ENCODE measurements around the gene TSACC.

TSACC gene

DNA sequence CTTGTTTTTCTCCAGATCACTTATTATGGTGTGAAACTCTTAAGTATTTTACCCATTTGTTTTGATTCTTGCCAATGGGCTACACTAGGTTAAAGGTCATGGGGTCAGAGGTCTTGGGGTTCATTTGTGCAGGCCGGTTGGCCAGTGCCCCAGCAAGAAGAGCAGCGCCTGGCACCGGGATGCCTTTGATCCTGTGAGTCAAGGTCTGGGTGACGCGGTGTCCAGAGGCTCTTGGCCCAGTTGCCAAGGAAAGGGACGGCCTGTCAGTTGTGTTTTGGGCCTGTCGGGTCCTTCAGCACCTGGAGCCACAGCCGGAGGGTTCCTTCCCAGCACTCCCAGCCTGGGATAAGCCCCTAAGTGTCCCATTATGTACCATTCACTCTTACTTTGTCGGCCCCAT, 55.8 kb downstream of the TSACC start:
- POLR2A ChIA-PET = interaction anchor here (0.5 kb wide), 1 partner anchor 64 kb away, joined by 9 read pairs; no protein-coding TSS in a partner anchor
- no peak for DNase-seq (ENCODE audit: extremely low spot score)

DNA sequence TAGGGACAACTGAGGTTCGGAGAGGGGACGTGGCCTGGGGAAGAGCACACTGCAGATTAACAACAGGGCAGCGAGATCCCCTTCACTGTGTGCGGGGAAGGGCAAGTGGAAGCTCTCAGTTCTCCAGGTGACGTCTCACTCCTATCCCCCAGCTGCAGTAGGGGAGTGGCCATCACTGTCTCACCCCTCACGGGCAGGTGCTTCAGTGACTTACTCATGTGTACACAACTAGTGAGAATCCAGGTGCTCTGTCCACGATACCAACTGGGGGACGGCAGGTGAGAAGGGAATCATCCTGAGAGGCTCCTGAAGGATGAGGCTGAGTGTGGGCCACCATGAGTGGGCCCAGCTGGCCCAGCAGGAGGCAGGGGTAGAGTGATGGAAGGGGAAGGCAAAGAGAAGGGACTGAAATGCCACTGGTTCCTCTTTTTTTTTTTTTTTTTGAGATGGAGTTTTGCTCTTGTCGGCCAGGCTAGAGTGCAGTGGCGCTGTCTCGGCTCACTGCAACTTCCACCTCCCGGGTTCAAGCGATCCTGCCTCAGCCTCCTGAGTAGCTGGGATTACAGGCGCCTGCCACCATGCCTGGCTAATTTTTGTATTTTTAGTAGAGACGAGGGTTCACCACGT, 56.6 kb downstream of the TSACC start:
- DNase-seq (ENCODE audit: extremely low spot score) = no peak
- CTCF ChIA-PET = interaction anchor here (0.8 to 4.6 kb wide), 5 partner anchors 9 to 51 kb away, joined by 3 to 39 read pairs (median 4); no protein-coding TSS in a partner anchor

More for the DNA sequence above, 55.8 kb downstream of the TSACC start:
- CTCF ChIA-PET = interaction anchor here (1.8 to 4.6 kb wide), 3 partner anchors 8 to 52 kb away, joined by 4 to 39 read pairs (median 25); no protein-coding TSS in a partner anchor
- TF ChIP-seq, protein P1, sequence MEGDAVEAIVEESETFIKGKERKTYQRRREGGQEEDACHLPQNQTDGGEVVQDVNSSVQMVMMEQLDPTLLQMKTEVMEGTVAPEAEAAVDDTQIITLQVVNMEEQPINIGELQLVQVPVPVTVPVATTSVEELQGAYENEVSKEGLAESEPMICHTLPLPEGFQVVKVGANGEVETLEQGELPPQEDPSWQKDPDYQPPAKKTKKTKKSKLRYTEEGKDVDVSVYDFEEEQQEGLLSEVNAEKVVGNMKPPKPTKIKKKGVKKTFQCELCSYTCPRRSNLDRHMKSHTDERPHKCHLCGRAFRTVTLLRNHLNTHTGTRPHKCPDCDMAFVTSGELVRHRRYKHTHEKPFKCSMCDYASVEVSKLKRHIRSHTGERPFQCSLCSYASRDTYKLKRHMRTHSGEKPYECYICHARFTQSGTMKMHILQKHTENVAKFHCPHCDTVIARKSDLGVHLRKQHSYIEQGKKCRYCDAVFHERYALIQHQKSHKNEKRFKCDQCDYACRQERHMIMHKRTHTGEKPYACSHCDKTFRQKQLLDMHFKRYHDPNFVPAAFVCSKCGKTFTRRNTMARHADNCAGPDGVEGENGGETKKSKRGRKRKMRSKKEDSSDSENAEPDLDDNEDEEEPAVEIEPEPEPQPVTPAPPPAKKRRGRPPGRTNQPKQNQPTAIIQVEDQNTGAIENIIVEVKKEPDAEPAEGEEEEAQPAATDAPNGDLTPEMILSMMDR (IDR thresholded peaks at IDR 0.05; ENCODE audit: control extremely low read depth, extremely low read depth, low read depth, missing control alignments) = no peak

More for the DNA sequence above, 56.6 kb downstream of the TSACC start:
- POLR2A ChIA-PET = no interaction called here
- TF ChIP-seq, protein P1 (IDR thresholded peaks at IDR 0.05; ENCODE audit: control extremely low read depth, extremely low read depth, low read depth, missing control alignments) = no peak

All from GM10248 (cell line).